Measurements from ENCODE around the gene LAMA5.

DNA sequence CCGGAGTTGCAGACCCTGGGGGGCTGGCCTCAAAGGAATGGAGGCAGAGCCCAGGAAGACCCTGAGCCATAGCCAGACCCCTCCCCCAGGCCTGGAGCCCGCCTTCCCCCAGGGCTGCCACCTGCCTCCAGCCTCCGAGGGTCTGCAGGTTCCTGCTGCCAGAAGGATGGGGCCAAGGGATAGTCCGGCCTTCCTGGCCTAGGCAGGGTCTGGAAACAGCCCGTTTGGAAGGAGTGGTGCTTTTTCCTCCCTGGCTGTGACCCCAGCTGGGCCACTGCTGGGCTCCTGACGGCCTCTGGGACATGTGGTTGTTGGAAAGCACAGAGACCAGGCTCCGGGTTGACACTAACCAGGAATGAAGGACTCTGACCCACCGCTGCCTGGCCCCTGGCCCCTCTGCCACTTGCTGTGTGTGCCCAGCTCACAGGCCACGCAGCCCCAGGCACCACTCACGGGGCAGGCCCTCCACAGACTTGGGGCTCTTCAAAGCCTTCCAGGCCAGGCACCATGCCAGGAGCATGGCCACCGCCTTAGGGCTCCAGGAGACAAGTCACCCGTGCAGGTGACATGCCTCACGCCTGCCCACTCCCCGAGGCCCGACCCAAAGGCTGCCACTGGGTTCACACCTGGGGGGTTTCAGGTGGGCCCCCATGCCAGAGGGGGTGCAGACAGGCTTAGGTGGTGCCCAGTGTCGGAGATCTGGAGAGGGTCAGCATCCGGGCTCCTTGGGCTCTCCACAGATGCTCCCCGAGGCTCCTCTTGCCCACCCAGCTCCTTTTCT lies 3.9 kb upstream of the LAMA5 start:
- TF ChIP-seq EP300 (IDR thresholded peaks at IDR 0.05; ENCODE audit: borderline replicate concordance): no peak
- TF ChIP-seq, protein P1, sequence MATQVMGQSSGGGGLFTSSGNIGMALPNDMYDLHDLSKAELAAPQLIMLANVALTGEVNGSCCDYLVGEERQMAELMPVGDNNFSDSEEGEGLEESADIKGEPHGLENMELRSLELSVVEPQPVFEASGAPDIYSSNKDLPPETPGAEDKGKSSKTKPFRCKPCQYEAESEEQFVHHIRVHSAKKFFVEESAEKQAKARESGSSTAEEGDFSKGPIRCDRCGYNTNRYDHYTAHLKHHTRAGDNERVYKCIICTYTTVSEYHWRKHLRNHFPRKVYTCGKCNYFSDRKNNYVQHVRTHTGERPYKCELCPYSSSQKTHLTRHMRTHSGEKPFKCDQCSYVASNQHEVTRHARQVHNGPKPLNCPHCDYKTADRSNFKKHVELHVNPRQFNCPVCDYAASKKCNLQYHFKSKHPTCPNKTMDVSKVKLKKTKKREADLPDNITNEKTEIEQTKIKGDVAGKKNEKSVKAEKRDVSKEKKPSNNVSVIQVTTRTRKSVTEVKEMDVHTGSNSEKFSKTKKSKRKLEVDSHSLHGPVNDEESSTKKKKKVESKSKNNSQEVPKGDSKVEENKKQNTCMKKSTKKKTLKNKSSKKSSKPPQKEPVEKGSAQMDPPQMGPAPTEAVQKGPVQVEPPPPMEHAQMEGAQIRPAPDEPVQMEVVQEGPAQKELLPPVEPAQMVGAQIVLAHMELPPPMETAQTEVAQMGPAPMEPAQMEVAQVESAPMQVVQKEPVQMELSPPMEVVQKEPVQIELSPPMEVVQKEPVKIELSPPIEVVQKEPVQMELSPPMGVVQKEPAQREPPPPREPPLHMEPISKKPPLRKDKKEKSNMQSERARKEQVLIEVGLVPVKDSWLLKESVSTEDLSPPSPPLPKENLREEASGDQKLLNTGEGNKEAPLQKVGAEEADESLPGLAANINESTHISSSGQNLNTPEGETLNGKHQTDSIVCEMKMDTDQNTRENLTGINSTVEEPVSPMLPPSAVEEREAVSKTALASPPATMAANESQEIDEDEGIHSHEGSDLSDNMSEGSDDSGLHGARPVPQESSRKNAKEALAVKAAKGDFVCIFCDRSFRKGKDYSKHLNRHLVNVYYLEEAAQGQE (IDR thresholded peaks at IDR 0.05; ENCODE audit: low read depth): no peak
- TF ChIP-seq CEBPB (IDR thresholded peaks at IDR 0.05): no peak
